ENCODE results near the gene LZTR1. TPM values are rescaled to one million over a fixed set of nuclear protein-coding genes. Genes with fewer than 3 reads are reported as not detected.
"Not testable (repeated sequence)": the region's sequence is repeated elsewhere in the genome, so short reads cannot be mapped to it uniquely, and the experiment has no call there.

The LZTR1 gene
- polyA plus RNA-seq, 1 of the 3 experiments (the other 2 are of a cell fraction): 37.7 TPM

DNA sequence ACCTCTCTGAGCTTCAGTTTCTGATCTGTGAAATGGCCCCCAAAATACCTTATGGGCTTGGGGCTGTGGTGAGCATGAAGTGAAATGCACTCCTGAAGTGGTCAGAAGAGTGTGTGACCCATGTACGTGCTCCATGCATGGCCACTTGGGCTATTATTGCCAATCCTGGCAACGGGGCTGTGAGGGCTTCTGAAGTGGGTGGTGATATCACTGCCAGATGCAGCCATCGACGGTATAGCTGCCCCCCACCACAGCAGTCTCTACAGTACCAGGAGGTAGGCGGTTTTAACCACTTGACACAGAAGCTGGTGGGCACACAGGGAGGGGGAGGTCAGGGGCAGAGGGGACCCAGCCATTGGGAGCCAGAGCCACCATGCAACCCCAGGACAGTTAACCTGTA is 66.4 kb downstream of the LZTR1 start:
- POLR2A ChIA-PET: not testable (repeated sequence)
- WGBS (ENCODE audit: low lambda C conversion rate): 62% methylated on average over 2 of the region's 5 CpGs
- CTCF ChIA-PET: interaction anchor here (0.7 kb wide), 1 partner anchor 32 kb away, joined by 3 read pairs; no protein-coding TSS in a partner anchor

More for the DNA sequence above, 66.4 kb downstream of the LZTR1 start:
- DNase-seq; H3K36me3 ChIP-seq (replicated peaks in 1 of 2; ENCODE audit: control insufficient read depth in 1 of 2, insufficient read depth in 2 of 2, low read length in 1 of 2); H4K20me1 ChIP-seq (ENCODE audit: insufficient read depth); H3K9me2 ChIP-seq; H3K4me2 ChIP-seq; H3K9me3 ChIP-seq; H2AFZ ChIP-seq (ENCODE audit: low read depth); H3K9ac ChIP-seq; H3K27me3 ChIP-seq (ENCODE audit: insufficient read depth); H3K79me2 ChIP-seq (ENCODE audit: insufficient read depth); H3K27ac ChIP-seq (ENCODE audit: low read depth in 2 of 2, low read length in 1 of 2); H3K4me3 ChIP-seq (ENCODE audit: low read depth in 2 of 2, low read length in 1 of 2); H3F3A ChIP-seq (replicated peaks; ENCODE audit: insufficient read depth): not testable (repeated sequence)
- H3K4me1 ChIP-seq (ENCODE audit: control insufficient read depth in 1 of 2, insufficient read depth in 2 of 2, low read depth in 1 of 2, low read length in 1 of 2): peaks cover 9 to 36% of the 10 kb centered on the region in 2 experiments; a peak in 3 of 4 replicates

Small RNA genes within 50 kb of the gene (small RNA-seq; reads per million reads assigned to genes)
- 0 reads per million in 7 experiments for gene MIR649

Other genes starting within 250 kb of the LZTR1 start
- 0.05 TPM in 1 of 2 replicates, not detected in the other for gene SERPIND1, start 208.2 kb upstream of the LZTR1 start, polyA plus RNA-seq (2012; rRNA removed)
- gene PI4KA, start 123.5 kb upstream of the LZTR1 start, polyA plus RNA-seq (2012; rRNA removed): 26.3 and 30.0 TPM in 2 replicates
- 35.7 and 37.3 TPM in 2 replicates for gene SNAP29, start 123.3 kb upstream of the LZTR1 start, polyA plus RNA-seq (2012; rRNA removed)
- 9.6 and 10.2 TPM in 2 replicates for gene CRKL, start 64.9 kb upstream of the LZTR1 start, polyA plus RNA-seq (2012; rRNA removed)
- 1.3 and 1.7 TPM in 2 replicates for gene AIFM3, start 15.0 kb upstream of the LZTR1 start, polyA plus RNA-seq (2012; rRNA removed)
- gene THAP7, start 19.8 kb downstream of the LZTR1 start, polyA plus RNA-seq (2012; rRNA removed): 26.3 and 32.0 TPM in 2 replicates
- 7.1 and 12.9 TPM in 2 replicates for gene P2RX6, start 32.9 kb downstream of the LZTR1 start, polyA plus RNA-seq (2012; rRNA removed)
- gene SLC7A4, start 50.3 kb downstream of the LZTR1 start, polyA plus RNA-seq (2012; rRNA removed): 0.02 TPM in 1 of 2 replicates, not detected in the other
- 0.02 and 0.03 TPM in 2 replicates for gene LRRC74B, start 63.6 kb downstream of the LZTR1 start, polyA plus RNA-seq (2012; rRNA removed)

Measured in SK-N-SH (cell line).